GM18502 (cell line): Measurements from ENCODE around the gene PLD5.
"Not testable (repeated sequence)": the region's sequence is repeated elsewhere in the genome, so short reads cannot be mapped to it uniquely, and the experiment has no call there.

ENCODE experiments used
- ATAC-seq: cut with Tn5 transposase; IDR thresholded peaks from one replicate; pipeline ENCODE4 v1.9.1; 2021; ENCODE audit warnings: mild to moderate bottlenecking; ENCODE audit not compliant: unreplicated experiment, poor library complexity

The PLD5 gene

DNA sequence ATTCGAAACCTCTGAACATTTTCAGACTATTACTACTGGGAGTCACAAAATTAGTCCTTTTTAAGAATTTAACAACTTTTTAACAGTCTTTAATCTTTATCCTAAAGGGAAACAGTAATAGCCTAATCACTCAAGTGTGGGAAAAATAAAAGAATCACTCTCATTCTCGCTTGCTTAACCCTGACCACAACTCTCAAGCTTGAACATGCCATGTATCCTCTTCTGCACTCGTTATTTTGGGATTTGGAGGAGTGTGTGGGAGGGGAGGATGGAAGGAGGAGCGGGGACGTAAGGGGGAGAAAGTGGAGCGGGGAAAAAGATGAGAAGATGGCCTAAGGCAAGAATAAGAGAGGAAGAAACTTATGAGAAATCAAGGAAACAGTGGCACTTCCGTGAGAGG lies 215.8 kb downstream of the PLD5 start:
- not testable (repeated sequence) for ATAC-seq

- ATAC-seq, result not testable (repeated sequence)
These were observed 230.7 kb downstream of the PLD5 start for GRCh38 chr1:242293781-242294180.

DNA sequence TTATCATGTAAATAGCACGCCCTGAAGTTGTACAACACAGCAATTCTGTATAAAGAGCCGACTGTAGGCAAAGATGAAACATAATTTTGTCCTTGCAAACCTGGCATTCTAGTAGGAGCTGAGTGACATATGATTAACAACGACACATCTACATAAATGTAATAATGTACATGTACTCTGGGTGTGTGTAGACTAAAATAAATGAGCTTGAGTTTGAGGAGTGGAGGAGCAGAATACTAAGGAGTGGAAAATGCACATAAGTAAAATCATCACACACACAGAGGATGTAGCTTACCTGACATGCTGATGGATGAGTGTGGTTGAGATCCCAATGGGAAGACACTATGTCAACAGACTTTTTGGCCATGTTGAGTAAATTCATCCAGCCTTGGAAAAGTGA lies 236.4 kb downstream of the PLD5 start:
- not testable (repeated sequence) for ATAC-seq

DNA sequence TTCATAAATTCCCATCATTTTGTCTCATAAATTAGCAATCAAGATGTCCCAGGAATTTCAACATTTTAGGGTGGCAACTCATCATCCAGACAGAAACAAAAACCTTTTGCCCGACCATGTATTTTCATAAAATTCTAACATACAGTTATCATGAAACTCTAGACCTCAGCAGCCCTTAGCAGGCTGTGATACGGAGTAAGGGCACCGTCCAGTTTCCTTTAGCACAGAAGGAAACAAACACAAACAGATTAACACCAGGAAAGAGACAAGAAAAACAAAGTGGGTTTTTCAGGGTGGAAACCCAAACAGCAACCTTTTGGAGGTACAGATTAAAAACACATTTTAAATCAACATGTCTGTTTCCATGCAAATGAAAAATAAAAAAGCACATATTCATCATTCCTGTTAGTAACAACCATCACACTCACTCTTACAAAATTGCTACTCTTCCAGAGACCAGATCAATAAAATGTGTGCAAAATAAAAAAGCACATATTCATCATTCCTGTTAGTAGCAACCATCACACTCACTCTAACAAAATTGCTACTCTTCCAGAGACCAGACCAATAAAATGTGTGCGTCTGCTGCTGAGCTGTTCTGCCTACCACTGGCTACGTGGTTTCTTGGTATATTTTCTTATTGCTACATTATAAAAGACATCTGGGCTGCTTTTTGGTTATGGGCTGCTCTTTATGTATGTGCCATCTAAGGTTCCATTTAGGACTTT lies 241.6 kb downstream of the PLD5 start:
- ATAC-seq, result not testable (repeated sequence)

DNA sequence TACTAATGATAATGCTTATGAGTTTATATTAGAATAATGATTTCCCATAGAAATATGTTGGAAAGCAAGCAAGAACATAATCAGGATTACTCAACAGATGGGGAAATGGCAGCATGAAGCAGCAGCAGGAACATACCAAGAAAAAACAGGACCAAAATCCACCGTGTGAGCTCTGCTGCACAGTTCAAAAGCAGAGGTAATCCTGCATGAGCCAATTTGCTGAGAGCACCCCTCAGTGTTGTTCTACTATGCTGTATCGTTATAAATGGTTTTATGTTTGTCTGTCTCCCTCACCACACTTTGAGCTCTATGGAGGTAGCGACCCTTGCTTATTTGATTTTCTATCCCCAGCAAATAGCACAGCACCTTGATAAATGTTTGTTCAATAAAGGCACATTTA lies 246.1 kb downstream of the PLD5 start:
- not testable (repeated sequence) for ATAC-seq

- ATAC-seq, result not testable (repeated sequence)
These were observed 247.7 kb downstream of the PLD5 start for GRCh38 chr1:242276769-242277168.

GRCh38 chr1:242267004-242267403 lies 257.5 kb downstream of the PLD5 start:
- not testable (repeated sequence) for ATAC-seq

DNA sequence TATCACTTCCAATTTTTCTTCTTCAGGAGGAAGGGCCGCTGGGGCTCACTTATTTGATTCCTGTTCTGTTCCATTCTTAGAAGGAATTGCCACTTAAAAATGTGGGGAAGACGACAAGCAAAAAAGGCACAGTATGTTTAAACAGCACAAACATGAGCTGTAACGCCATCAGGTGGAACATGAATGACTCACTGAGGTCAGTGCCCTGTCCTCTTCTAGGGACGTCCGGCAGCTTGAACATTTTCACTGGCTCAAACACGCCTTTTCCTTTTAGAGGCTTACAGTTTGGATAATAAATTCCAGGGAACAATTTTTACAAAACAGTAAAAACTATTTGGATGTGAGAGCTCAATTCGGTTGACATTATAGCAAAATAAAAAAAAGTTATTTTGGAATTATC lies 260.1 kb downstream of the PLD5 start:
- ATAC-seq, result not testable (repeated sequence)

- no peak for ATAC-seq
These were observed 279.2 kb downstream of the PLD5 start for GRCh38 chr1:242245255-242245654.

- ATAC-seq, result peak; percentile 96
These were observed 281.0 kb downstream of the PLD5 start for GRCh38 chr1:242243472-242243871.

- ATAC-seq, result peak; percentile 29
These were observed 281.5 kb downstream of the PLD5 start for GRCh38 chr1:242242983-242243382.

GRCh38 chr1:242241936-242242335 lies 282.6 kb downstream of the PLD5 start:
- no peak for ATAC-seq

GRCh38 chr1:242240691-242241090 lies 283.8 kb downstream of the PLD5 start:
- no peak for ATAC-seq

GRCh38 chr1:242240077-242240476 lies 284.4 kb downstream of the PLD5 start:
- ATAC-seq, result no peak

- no peak for ATAC-seq
These were observed 285.1 kb downstream of the PLD5 start for GRCh38 chr1:242239398-242239797.

- ATAC-seq, result no peak
These were observed 287.4 kb downstream of the PLD5 start for GRCh38 chr1:242237051-242237450.

DNA sequence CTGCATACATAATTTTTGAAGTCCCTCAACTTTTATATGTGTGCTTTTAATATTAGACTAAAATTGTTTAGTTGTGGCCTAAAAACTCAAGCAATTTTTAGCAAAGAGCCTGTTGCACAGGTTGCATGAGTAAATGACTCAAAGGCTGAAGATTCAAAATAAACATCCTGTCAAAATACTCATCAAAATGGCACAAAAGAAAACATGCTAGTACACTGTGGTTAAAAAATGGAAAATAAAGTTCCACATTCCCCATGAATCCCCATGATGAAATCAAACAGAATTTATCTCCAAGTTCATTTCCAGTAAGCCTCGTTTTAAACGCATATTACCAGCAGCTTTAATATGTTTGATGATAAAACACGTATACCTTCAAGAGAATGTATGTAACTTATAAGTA lies 295.5 kb downstream of the PLD5 start:
- no peak for ATAC-seq

- peak; percentile 77 for ATAC-seq
These were observed 298.5 kb downstream of the PLD5 start for GRCh38 chr1:242225767-242226573.

DNA sequence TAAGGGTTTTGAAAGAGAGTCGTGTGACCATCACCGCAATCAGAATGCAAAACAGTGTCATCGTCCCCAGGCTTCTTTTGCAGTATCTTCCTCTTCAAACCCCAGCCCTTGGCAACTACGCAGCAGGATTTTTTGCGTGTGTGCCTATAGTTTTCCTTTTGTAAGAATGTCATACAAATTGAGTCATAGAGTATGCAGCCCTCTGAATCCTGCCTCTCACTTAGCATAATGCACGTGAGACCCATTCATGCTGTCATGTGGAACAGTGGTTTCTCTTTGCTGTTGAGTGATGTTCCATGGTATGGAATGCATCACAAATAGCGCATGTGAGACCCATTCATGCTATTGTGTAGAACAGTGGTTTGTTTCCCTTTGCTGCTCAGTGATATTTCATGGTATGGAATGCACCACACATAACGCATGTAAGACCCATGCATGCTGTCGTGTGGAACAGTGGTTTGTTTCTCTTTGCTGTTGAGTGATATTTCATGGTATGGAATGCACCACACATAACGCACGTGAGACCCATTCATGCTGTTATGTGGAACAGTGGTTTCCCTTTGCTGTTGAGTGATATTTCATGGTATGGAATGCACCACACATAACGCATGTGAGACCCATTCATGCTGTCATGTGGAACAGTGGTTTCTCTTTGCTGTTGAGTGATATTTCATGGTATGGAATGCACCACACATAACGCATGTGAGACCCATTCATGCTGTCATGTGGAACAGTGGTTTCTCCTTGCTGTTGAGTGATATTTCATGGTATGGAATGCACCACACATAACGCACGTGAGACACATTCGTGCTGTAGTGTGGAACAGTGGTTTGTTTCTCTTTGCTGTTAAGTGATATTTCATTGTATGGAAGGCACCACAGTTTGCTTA lies 299.4 kb downstream of the PLD5 start:
- ATAC-seq, result not testable (repeated sequence)

DNA sequence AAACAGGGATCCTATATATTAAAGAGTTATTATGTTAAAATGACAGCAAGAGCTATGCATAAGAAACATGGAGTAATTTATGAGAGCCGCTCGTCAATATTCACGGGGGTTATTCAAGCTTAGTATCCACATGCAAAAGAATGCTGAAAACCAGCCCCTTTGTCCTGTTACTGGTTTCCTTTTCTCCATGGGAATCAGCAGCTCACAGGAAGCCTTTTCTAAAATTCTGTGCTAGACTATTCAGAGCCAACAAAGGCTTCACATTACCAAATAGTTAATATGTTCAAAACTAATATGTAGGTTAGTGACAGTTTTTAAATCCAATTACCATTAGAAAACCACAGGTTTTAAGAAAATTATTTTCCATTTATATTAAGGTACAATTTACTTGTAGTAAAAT lies 300.0 kb downstream of the PLD5 start:
- no peak for ATAC-seq

DNA sequence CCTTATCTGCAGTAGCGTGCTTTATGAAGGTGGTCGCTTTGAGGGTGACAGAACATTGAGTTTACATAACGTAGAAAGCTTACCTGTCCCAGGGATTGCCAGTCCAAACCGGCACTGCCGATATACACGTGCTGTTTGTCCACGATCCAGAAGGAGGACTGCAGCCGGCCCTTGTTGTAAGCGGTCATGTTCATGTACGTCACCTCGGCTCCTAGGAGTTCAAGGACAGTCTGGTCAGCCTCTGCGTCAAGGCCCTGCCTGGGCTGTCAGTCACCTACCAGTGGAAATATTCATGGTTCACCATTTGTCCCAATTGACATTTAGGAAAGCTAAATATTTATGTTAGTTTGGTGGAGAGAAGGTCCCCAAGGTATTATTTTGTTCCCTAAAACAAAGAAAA lies 304.6 kb downstream of the PLD5 start:
- no peak for ATAC-seq
